ENCODE results near the gene STPG3. TPM values are rescaled to one million over a fixed set of nuclear protein-coding genes. Genes with fewer than 3 reads are reported as not detected.

The STPG3 gene
- total RNA-seq, 1 experiment from 2014 or later: not detected

GRCh38 chr9:137221095-137221505, 30.0 kb upstream of the STPG3 start:
- intact Hi-C loops (cut with micrococcal nuclease; ENCODE audit: unreplicated experiment): no loop called here
- no peak for DNase-seq
- Mint-ChIP-seq H3K9me3 (ENCODE audit: low read depth, unreplicated experiment) (no peaks in the 10 kb centered on the region), H3K27me3 (ENCODE audit: unreplicated experiment) (no peaks in the 10 kb centered on the region), H3K4me1 (ENCODE audit: low read depth, unreplicated experiment) (peaks cover 1% of the 10 kb centered on the region), H3K4me3 (ENCODE audit: low read depth, unreplicated experiment) (no peak overlapping the region), H3K27ac (ENCODE audit: unreplicated experiment) (no peak overlapping the region), H3K36me3 (ENCODE audit: insufficient read depth, unreplicated experiment) (peaks cover 48% of the 10 kb centered on the region)
- BruUV-seq (replicated peaks): no TSS peak
- TF ChIP-seq CTCF (IDR thresholded peaks at IDR 0.05; ENCODE audit: unreplicated experiment): no peak
- CTCF ChIA-PET: no interaction called here

GRCh38 chr9:137221506-137222111, 29.5 kb upstream of the STPG3 start:
- intact Hi-C loops (cut with micrococcal nuclease; ENCODE audit: unreplicated experiment): no loop called here
- H3K9me3 Mint-ChIP-seq (ENCODE audit: low read depth, unreplicated experiment): no peaks in the 10 kb centered on the region
- no peak for DNase-seq
- CTCF ChIA-PET: interaction anchor here (0.5 kb wide), 1 partner anchor 45 kb away, joined by 3 read pairs; no protein-coding TSS in a partner anchor
- no peak overlapping the region for H3K4me3 Mint-ChIP-seq (ENCODE audit: low read depth, unreplicated experiment)
- H3K36me3 Mint-ChIP-seq (ENCODE audit: insufficient read depth, unreplicated experiment): peaks cover 50% of the 10 kb centered on the region
- H3K27me3 Mint-ChIP-seq (ENCODE audit: unreplicated experiment): no peaks in the 10 kb centered on the region
- TF ChIP-seq CTCF (IDR thresholded peaks at IDR 0.05; ENCODE audit: unreplicated experiment): no peak
- H3K27ac Mint-ChIP-seq (ENCODE audit: unreplicated experiment): no peak overlapping the region
- no TSS peak for BruUV-seq (replicated peaks)
- H3K4me1 Mint-ChIP-seq (ENCODE audit: low read depth, unreplicated experiment): peaks cover 6% of the 10 kb centered on the region

- peaks cover 51% of the 10 kb centered on the region for H3K36me3 Mint-ChIP-seq (ENCODE audit: insufficient read depth, unreplicated experiment)
- H3K4me3 Mint-ChIP-seq (ENCODE audit: low read depth, unreplicated experiment): peak within 1 kb of the TSS; percentile 70
- no TSS peak for BruUV-seq (replicated peaks)
- peaks cover 13% of the 10 kb centered on the region for H3K4me1 Mint-ChIP-seq (ENCODE audit: low read depth, unreplicated experiment)
- CTCF ChIA-PET: interaction anchor here (0.5 to 1.4 kb wide), 7 partner anchors 8 to 60 kb away, joined by 3 to 5 read pairs (median 3); partner anchors contain the start of gene TPRN
- peak within 1 kb of the TSS; percentile 69 for H3K27ac Mint-ChIP-seq (ENCODE audit: unreplicated experiment)
- H3K27me3 Mint-ChIP-seq (ENCODE audit: unreplicated experiment): no peaks in the 10 kb centered on the region
- DNase-seq: no peak
- TF ChIP-seq CTCF (IDR thresholded peaks at IDR 0.05; ENCODE audit: unreplicated experiment): no peak
- intact Hi-C loops (cut with micrococcal nuclease; ENCODE audit: unreplicated experiment): no loop called here
- H3K9me3 Mint-ChIP-seq (ENCODE audit: low read depth, unreplicated experiment): no peaks in the 10 kb centered on the region
Measured at GRCh38 chr9:137222190-137223077, 28.7 kb upstream of the STPG3 start, which contains the start of gene RNF208. Gene RNF208, minus strand, starts transcription at chr9:137222240. Its CDS starts 1,028 bp downstream, at chr9:137221212.

GRCh38 chr9:137223078-137223970, 27.8 kb upstream of the STPG3 start:
- H3K36me3 Mint-ChIP-seq (ENCODE audit: insufficient read depth, unreplicated experiment): peaks cover 49% of the 10 kb centered on the region
- intact Hi-C loops (cut with micrococcal nuclease; ENCODE audit: unreplicated experiment): no loop called here
- TF ChIP-seq CTCF (IDR thresholded peaks at IDR 0.05; ENCODE audit: unreplicated experiment): no peak
- H3K27ac Mint-ChIP-seq (ENCODE audit: unreplicated experiment): peak overlapping the region; percentile 69
- H3K9me3 Mint-ChIP-seq (ENCODE audit: low read depth, unreplicated experiment): no peaks in the 10 kb centered on the region
- CTCF ChIA-PET: interaction anchor here (0.6 to 1.4 kb wide), 11 partner anchors 9 to 1172 kb away, joined by 3 to 8 read pairs (median 4); partner anchors contain the start of gene TPRN
- peak overlapping the region; percentile 70 for H3K4me3 Mint-ChIP-seq (ENCODE audit: low read depth, unreplicated experiment)
- peak; percentile 92 for DNase-seq
- no TSS peak for BruUV-seq (replicated peaks)
- H3K27me3 Mint-ChIP-seq (ENCODE audit: unreplicated experiment): no peaks in the 10 kb centered on the region
- H3K4me1 Mint-ChIP-seq (ENCODE audit: low read depth, unreplicated experiment): peaks cover 19% of the 10 kb centered on the region
